Neural cell (in vitro differentiated cells): ENCODE data around the gene LRRC18. TPM values are rescaled to one million over a fixed set of nuclear protein-coding genes. Genes with fewer than 3 reads are reported as not detected.

Source experiments
- H2AFZ ChIP-seq: fragments of 200-600, 300-800 bp; sonication (generic), shearing (Covaris generic); 2 replicates; pipeline ENCODE4 v1.6.0; 2014; ENCODE audit warnings: low read depth, mild to moderate bottlenecking, antibody characterized with exemption, low read length, moderate library complexity
- H3F3A ChIP-seq: fragments of 200-600 bp; shearing (Covaris generic); 2 replicates; pipeline ENCODE4 v1.6.1; 2016; ENCODE audit warnings: mild to moderate bottlenecking, moderate library complexity, mixed read lengths, antibody characterized with exemption, low read length; ENCODE audit not compliant: insufficient read depth, poor library complexity, severe bottlenecking
- H3K27ac ChIP-seq: fragments of 200-600, 300-800 bp; sonication (generic), shearing (Covaris generic); 2 replicates; pipeline ENCODE4 v1.5.1; 2014; ENCODE audit warnings: mild to moderate bottlenecking, low read length, moderate library complexity
- H3K27me3 ChIP-seq: fragments of 300-800, 200-600 bp; sonication (generic), shearing (Covaris generic); 2 replicates; pipeline ENCODE4 v1.6.0; 2014; ENCODE audit warnings: mild to moderate bottlenecking, low read depth, low read length, moderate library complexity; ENCODE audit not compliant: insufficient read depth
- H3K36me3 ChIP-seq: fragments of 300-800, 200-600 bp; sonication (generic), shearing (Covaris generic); 2 replicates; pipeline ENCODE4 v1.5.1; 2014; ENCODE audit warnings: mild to moderate bottlenecking, antibody characterized with exemption, low read length, moderate library complexity; ENCODE audit not compliant: insufficient read depth
- H3K4me2 ChIP-seq: fragments of 300-800, 200-600 bp; sonication (generic), shearing (Covaris generic); 2 replicates; pipeline ENCODE4 v1.6.0; 2014; ENCODE audit warnings: mild to moderate bottlenecking, low read length
- H3K4me3 ChIP-seq: fragments of 300-800, 200-600 bp; sonication (generic), shearing (Covaris generic); 2 replicates; pipeline ENCODE4 v1.5.1; 2014; ENCODE audit warnings: mild to moderate bottlenecking, low read length, moderate library complexity
- H3K79me2 ChIP-seq: fragments of 200-600 bp; shearing (Covaris generic); replicated peaks from 2 replicates; pipeline ENCODE4 v1.6.0; 2014; ENCODE audit warnings: mild to moderate bottlenecking, low read length, moderate library complexity; ENCODE audit not compliant: insufficient read depth
- H3K9ac ChIP-seq: fragments of 300-800, 200-600 bp; sonication (generic), shearing (Covaris generic); 2 replicates; pipeline ENCODE4 v1.6.1; 2016; ENCODE audit warnings: mild to moderate bottlenecking, low read length, mixed read lengths
- H3K9me2 ChIP-seq: fragments of 200-600 bp; shearing (Covaris generic); 2 replicates; pipeline ENCODE4 v1.6.1; 2016; ENCODE audit warnings: mild to moderate bottlenecking, low read length, mixed read lengths; ENCODE audit not compliant: insufficient read depth
- H3K9me3 ChIP-seq: fragments of 200-600, 300-800 bp; sonication (generic), shearing (Covaris generic); 2 replicates; pipeline ENCODE4 v1.6.1; 2016; ENCODE audit warnings: mild to moderate bottlenecking, mixed run types, low read length, moderate library complexity, mixed read lengths
- H4K20me1 ChIP-seq: fragments of 200-600 bp; shearing (Covaris generic); 2 replicates; pipeline ENCODE4 v1.6.1; 2016; ENCODE audit warnings: mild to moderate bottlenecking, mixed run types; ENCODE audit not compliant: insufficient read depth
- EP300 ChIP-seq: fragments of 450-650 bp; conservative IDR thresholded peaks from 2 replicates; pipeline ENCODE4 v1.6.1; 2014; ENCODE audit warnings: antibody characterized with exemption, mild to moderate bottlenecking, moderate library complexity; ENCODE audit not compliant: poor library complexity, severe bottlenecking
- EZH2 ChIP-seq: fragments of 200-600, 300-800 bp; shearing (Covaris generic), sonication (generic); IDR thresholded peaks from 2 replicates; pipeline ENCODE4 v1.6.1; 2014; ENCODE audit warnings: antibody characterized with exemption, low read length, borderline replicate concordance, mild to moderate bottlenecking; ENCODE audit not compliant: insufficient read depth, poor library complexity, severe bottlenecking
- MXI1 ChIP-seq: fragments of 450-650 bp; conservative IDR thresholded peaks from 2 replicates; pipeline ENCODE4 v1.6.1; 2014; ENCODE audit warnings: antibody characterized with exemption, mild to moderate bottlenecking; ENCODE audit not compliant: poor library complexity, severe bottlenecking
- POLR2AphosphoS5 ChIP-seq: IDR thresholded peaks from 2 replicates; pipeline ENCODE4 v1.6.1; 2012
- RAD21 ChIP-seq: fragments of 450-650 bp; conservative IDR thresholded peaks from 2 replicates; pipeline ENCODE4 v1.6.1; 2014; ENCODE audit warnings: antibody characterized with exemption, mild to moderate bottlenecking, moderate library complexity
- SMC3 ChIP-seq: fragments of 450-650 bp; conservative IDR thresholded peaks from 2 replicates; pipeline ENCODE4 v1.6.1; 2014; ENCODE audit warnings: antibody characterized with exemption, mild to moderate bottlenecking, moderate library complexity; ENCODE audit not compliant: poor library complexity
- TAF1 ChIP-seq: IDR thresholded peaks from 2 replicates; pipeline ENCODE4 v1.6.1; 2012; ENCODE audit warnings: low read depth
- polyA plus RNA-seq: library from polyadenylated mRNA; depleted of rRNA; stranded (reverse); fragments of >200 nt; gene quantifications from 2 replicates; pipeline ENCODE4 v1.2.3, GENCODE V29; 2014
- TF ChIP-seq, protein P1 (sequence below): IDR thresholded peaks from 2 replicates; pipeline ENCODE4 v1.6.1; 2012; ENCODE audit warnings: borderline replicate concordance
- TF ChIP-seq, protein P2 (sequence below): fragments of 450-650 bp; IDR thresholded peaks from 2 replicates; pipeline ENCODE4 v1.5.1; 2014; ENCODE audit warnings: antibody characterized with exemption, mild to moderate bottlenecking, moderate library complexity; ENCODE audit not compliant: poor library complexity, severe bottlenecking

The LRRC18 gene
- polyA plus RNA-seq, 1 donor from 2014 or later = not detected

DNA sequence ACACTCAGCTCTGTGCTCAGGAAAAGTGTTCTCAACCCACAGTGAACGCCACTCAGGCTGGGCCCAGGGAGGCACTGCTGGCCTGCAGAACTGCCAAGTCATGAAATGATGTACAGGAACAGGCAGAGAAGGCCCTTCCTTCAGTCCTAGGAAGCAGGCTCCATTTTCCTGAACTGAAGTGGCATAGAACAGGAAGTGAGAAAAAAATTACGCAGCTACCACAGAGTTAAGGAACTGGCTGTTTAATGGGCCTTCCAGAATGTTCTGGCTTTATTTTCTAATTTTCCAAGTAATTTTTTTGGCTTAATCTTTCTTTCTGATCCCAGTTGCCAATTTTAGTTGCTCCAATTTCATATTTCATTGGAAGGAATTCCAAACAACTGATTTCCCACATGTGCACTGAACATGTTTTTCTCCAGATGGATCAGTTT, 39.3 kb downstream of the LRRC18 start:
- H4K20me1 ChIP-seq = no peaks in the 10 kb centered on the region
- H3K9me3 ChIP-seq = no peaks in the 10 kb centered on the region
- H3F3A ChIP-seq = no peaks in the 10 kb centered on the region
- no peaks in the 10 kb centered on the region for H3K79me2 ChIP-seq
- no peak overlapping the region for H3K9ac ChIP-seq
- H3K27me3 ChIP-seq = no peaks in the 10 kb centered on the region
- no peak overlapping the region for H3K4me3 ChIP-seq
- H3K4me2 ChIP-seq = no peak overlapping the region
- H3K9me2 ChIP-seq = no peaks in the 10 kb centered on the region
- no peak overlapping the region for H3K27ac ChIP-seq
- no peak overlapping the region for H2AFZ ChIP-seq
- no peak for TF ChIP-seq SMC3
- no peaks in the 10 kb centered on the region for H3K36me3 ChIP-seq

DNA sequence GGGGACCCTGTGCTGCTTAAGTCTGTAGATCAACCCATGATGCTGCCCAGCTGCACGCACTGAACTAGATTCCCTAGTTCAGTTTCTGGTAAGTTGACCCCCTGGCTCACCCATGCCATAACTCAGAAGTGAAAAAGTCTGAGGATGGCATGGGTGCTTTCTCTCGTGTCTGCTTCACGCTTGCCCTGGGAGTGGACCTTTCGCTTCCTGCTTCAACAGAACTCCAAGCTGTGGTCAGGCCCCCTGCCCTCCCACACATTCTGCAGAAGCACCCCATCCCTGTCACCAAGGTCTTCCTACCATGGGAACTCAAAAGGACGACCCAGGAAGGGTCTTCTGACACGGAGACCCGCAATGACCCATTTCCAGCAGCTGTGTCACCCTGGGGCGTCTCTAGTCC, 39.9 kb downstream of the LRRC18 start:
- Histone ChIP-seq H3K36me3 (no peaks in the 10 kb centered on the region), H3K9me3 (no peaks in the 10 kb centered on the region), H3K4me3 (no peak overlapping the region), H3K27ac (no peak overlapping the region), H3K9ac (no peak overlapping the region), H3K27me3 (no peaks in the 10 kb centered on the region), H3K9me2 (no peaks in the 10 kb centered on the region), H3K4me2 (no peak overlapping the region), H2AFZ (no peak overlapping the region), H3K79me2 (no peaks in the 10 kb centered on the region), H4K20me1 (no peaks in the 10 kb centered on the region), H3F3A (no peaks in the 10 kb centered on the region)
- no peak for TF ChIP-seq POLR2AphosphoS5
- TF ChIP-seq, protein P1, sequence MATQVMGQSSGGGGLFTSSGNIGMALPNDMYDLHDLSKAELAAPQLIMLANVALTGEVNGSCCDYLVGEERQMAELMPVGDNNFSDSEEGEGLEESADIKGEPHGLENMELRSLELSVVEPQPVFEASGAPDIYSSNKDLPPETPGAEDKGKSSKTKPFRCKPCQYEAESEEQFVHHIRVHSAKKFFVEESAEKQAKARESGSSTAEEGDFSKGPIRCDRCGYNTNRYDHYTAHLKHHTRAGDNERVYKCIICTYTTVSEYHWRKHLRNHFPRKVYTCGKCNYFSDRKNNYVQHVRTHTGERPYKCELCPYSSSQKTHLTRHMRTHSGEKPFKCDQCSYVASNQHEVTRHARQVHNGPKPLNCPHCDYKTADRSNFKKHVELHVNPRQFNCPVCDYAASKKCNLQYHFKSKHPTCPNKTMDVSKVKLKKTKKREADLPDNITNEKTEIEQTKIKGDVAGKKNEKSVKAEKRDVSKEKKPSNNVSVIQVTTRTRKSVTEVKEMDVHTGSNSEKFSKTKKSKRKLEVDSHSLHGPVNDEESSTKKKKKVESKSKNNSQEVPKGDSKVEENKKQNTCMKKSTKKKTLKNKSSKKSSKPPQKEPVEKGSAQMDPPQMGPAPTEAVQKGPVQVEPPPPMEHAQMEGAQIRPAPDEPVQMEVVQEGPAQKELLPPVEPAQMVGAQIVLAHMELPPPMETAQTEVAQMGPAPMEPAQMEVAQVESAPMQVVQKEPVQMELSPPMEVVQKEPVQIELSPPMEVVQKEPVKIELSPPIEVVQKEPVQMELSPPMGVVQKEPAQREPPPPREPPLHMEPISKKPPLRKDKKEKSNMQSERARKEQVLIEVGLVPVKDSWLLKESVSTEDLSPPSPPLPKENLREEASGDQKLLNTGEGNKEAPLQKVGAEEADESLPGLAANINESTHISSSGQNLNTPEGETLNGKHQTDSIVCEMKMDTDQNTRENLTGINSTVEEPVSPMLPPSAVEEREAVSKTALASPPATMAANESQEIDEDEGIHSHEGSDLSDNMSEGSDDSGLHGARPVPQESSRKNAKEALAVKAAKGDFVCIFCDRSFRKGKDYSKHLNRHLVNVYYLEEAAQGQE = no peak
- TF ChIP-seq EZH2 = no peak

DNA sequence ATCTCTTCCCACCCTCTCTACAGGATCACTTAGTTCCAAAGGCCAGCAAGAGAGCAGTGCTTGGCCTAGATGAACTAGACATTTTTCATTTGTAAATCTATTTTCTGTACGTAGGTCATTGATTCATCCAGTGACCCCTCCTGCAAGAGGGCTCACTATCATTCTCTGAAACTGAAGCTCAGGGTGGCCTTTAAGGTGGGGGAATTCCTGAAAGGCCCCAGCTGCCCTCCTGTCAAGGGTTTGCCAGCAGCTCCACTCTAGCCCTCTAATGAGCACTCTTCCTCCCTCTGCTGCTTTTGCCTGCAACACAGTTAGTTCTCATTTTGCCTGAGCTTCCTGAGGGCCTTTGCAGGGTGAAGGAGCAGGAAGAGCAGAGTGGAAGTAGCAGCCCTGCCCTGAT, 41.2 kb downstream of the LRRC18 start:
- Histone ChIP-seq H4K20me1 (no peaks in the 10 kb centered on the region), H3F3A (no peaks in the 10 kb centered on the region), H3K27me3 (no peaks in the 10 kb centered on the region), H3K9me2 (no peaks in the 10 kb centered on the region), H3K9me3 (no peaks in the 10 kb centered on the region), H3K79me2 (no peaks in the 10 kb centered on the region), H3K4me3 (no peak overlapping the region), H3K4me2 (no peak overlapping the region), H2AFZ (no peak overlapping the region), H3K36me3 (no peaks in the 10 kb centered on the region), H3K9ac (no peak overlapping the region), H3K27ac (no peak overlapping the region)
- TF ChIP-seq TAF1 (no peak), MXI1 (no peak), SMC3 (no peak), EZH2 (no peak), RAD21 (no peak), POLR2AphosphoS5 (no peak), EP300 (no peak)
- TF ChIP-seq, protein P2, sequence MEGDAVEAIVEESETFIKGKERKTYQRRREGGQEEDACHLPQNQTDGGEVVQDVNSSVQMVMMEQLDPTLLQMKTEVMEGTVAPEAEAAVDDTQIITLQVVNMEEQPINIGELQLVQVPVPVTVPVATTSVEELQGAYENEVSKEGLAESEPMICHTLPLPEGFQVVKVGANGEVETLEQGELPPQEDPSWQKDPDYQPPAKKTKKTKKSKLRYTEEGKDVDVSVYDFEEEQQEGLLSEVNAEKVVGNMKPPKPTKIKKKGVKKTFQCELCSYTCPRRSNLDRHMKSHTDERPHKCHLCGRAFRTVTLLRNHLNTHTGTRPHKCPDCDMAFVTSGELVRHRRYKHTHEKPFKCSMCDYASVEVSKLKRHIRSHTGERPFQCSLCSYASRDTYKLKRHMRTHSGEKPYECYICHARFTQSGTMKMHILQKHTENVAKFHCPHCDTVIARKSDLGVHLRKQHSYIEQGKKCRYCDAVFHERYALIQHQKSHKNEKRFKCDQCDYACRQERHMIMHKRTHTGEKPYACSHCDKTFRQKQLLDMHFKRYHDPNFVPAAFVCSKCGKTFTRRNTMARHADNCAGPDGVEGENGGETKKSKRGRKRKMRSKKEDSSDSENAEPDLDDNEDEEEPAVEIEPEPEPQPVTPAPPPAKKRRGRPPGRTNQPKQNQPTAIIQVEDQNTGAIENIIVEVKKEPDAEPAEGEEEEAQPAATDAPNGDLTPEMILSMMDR = no peak
- TF ChIP-seq, protein P1 = no peak
